HG03060 (cell line): Measurements from ENCODE around the gene CASP8AP2.
"Not testable (repeated sequence)": the region's sequence is repeated elsewhere in the genome, so short reads cannot be mapped to it uniquely, and the experiment has no call there.

Experiments
- ATAC-seq: cut with Tn5 transposase; IDR thresholded peaks from one replicate; pipeline ENCODE4 v1.9.1; 2021; ENCODE audit warnings: low read depth, moderate number of reproducible peaks; ENCODE audit not compliant: unreplicated experiment

The CASP8AP2 gene

GRCh38 chr6:89886378-89887120 lies 56.9 kb downstream of the CASP8AP2 start:
- no peak for ATAC-seq

DNA sequence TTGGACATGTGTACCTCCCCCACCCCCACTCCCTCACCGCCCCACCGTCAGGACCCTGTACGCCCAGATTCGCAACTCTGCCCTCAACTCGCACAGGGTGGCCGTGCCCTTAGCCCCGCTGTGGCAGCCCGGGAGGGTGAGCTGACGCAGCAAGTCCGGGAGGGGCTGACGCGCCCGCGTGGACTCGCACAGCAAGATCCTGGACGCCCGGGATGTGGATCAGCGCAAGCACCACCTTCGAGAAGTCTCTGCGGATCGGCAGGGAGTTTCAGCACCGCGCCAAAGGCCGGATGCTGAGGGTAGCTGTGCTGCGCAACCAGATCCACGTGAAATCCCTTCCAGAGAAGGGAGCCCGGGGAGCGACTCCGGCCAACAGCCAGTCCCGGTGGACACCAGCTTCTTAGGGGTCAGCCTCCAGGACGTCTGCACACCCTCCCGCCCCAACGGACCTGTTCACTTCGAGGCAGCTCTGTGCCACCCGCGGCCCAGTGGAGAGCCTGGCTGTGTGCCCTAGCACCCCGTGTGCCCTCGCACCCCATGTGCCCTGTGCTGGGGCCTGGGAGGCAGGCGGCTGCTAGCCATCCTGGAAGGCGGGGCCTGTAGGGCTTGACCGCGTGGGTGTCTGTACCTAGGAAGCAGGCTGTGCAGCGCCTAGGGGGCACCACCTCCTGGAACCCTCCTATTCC lies 57.9 kb downstream of the CASP8AP2 start:
- no peak for ATAC-seq

DNA sequence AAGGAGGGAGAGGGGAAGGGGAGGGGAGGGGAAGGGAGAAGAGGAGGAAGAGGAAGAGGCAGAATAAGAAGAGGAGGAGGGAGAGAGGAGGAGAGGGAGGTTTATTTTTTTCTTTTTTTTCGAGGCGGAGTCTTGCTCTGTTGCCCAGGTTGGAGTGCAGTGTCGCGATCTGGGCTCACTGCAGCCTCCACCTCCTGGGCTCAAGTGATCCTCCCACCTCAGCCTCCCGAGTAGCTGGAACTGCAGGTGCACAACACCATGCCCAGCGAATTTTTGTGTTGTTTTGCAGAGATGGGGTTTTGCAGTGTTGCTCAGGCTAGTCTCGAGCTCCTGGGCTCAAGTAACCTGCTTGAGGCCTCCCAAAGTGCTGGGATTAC lies 58.4 kb downstream of the CASP8AP2 start:
- no peak for ATAC-seq

DNA sequence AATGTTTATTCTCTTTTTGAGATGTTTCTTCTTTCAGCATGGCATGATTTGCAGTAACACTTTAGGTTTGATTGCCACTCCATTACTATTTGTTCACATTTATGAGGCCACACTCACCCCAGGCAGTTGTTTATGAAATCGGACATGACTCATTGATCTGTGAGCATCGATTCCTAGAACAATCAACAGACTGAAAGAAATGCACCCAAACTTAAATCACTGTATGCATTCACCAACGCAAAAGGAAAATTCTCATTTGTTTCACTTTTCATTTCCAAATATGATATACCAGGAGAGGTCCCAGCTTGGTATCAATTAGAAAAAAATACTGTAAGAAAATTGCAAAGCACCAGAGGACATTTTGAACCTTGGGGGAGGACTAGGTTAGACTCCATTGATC lies 59.2 kb downstream of the CASP8AP2 start:
- no peak for ATAC-seq

DNA sequence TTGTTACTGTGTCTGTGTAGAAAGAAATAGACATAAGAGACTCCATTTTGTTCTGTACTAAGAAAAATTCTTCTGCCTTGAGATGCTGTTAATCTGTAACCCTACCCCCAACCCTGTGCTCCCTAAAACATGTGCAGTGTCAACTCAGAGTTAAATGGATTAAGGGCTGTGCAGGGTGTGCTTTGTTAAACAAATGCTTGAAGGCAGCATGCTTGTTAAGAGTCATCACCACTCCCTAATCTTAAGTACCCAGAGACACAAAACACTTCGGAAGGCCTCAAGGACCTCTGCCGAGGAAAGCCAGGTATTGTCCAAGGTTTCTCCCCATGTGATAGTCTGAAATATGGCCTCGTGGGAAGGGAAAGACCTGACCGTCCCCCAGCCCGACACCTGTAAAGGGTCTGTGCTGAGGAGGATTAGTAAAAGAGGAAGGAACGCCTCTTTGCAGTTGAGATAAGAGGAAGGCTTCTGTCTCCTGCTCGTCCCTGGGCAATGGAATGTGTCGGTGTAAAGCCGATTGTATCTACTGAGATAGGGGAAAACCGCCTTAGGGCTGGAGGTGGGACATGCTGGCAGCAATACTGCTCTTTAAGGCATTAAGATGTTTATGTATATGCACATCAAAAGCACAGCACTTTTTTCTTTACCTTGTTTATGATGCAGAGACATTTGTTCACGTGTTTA lies 61.3 kb downstream of the CASP8AP2 start:
- not testable (repeated sequence) for ATAC-seq

DNA sequence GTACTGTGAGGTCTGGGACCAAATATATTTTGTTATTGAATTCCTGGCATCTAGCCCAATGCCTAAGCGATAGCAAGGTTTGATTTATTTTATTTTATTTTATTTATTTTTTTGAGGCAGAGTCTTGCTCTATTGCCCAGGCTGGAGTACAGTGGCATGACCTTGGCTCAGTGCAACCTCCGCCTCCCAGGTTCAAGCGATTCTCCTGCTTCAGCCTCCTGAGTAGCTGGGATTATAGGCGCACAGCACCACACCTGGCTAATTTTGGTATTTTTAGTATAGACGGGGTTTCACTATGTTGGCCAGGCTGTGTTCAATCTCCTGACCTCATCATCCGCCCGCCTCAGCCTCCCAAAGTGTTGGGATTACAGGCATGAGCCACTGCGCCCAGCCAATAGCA lies 62.9 kb downstream of the CASP8AP2 start:
- ATAC-seq = not testable (repeated sequence)

- ATAC-seq = no peak
Measured at GRCh38 chr6:89894169-89894568, 64.5 kb downstream of the CASP8AP2 start, which contains the start of gene GJA10. Gene GJA10, plus strand, starts transcription at chr6:89894469. Its CDS starts 0 bp downstream, at chr6:89894469.

GRCh38 chr6:89895276-89895874 lies 65.7 kb downstream of the CASP8AP2 start:
- no peak for ATAC-seq

DNA sequence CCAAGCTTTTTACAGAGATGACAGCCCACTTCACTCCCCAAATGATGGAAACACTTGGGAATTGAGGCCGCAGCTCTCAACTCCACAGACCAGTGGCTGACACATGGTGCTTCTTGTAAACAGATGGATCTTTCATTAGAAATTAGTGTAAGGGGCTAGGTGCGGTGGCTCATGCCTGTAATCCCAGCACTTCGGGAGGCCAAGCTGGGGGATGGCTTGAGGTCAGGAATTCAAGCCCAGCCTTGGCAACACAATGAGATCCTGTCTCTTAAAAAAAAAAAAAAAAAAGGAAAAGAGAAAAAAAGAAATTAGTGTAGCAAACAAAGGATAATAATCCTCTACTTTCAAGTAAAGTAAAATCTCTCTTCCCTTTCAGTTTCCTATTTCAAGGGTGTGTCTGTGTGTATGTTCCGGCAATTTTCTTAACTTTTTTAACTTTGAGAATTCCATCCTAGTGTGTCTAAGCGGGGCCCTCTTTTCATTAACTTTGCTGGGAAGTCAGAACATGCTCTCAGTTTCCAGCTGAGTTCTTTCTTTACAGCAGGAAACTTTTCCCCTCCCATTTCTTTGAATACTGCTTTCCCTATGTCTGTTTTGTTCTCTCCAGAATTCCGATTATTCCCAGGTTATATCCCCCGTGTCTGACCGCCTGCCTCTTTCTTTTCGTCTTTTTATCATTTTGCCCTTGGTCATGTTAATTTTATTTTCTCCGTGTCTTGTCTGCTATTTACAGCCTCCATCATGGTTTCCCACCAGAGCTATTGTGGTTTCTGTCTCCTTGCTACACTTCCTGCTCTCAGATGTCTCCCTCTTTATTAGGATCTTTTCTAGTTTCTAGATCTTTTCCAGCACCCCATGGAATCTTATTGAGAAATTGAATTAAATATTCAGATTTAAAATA lies 80.6 kb downstream of the CASP8AP2 start:
- ATAC-seq = not testable (repeated sequence)

DNA sequence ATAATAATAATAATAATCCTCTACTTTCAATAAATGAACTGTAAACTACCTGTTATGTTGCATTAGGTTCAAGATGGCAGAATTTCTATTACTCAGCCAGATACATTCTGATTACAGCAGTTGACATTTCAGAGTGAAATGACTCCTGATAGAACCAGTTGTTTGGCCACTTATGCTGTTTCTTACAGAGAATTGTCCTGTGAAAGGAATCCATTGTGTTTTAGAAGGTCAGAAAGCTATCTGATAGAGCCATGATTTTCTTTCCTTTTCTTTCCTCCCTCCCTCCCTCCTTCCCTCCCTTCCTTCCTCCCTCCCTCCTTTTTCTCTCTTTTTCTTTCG lies 81.2 kb downstream of the CASP8AP2 start:
- no peak for ATAC-seq

GRCh38 chr6:89916136-89916920 lies 86.6 kb downstream of the CASP8AP2 start:
- ATAC-seq = no peak

- no peak for ATAC-seq
Measured at GRCh38 chr6:89917216-89917615, 87.5 kb downstream of the CASP8AP2 start.

DNA sequence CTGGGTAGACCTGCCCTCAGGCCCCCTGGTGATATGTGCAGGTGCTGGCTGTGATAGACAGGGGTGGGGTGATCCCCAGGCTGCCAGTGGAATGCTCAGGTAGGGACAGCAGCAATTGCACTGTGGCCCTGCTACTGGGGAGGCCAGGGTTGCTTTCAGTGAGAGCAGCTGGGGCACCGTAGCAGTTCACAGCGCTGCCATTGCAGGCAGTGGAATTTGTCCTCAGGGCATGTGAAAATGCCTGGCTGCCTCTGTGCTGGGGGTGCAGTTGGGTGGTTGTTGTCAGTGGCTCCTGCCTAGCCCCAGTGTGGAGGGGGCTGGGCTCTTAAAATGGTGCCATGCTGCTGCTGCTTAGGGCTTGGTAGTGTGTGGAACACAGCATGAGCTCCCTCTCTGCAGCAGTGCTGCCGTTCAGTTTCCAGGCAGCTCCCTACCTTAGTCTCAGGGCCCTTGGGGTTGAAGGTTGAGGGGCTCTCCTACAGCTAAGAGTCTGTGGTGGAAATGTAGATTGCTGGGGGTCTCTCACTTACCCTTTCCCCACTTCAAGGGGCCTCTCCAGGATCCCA lies 88.2 kb downstream of the CASP8AP2 start:
- ATAC-seq = no peak
